OCI-LY3 (cell line): ENCODE measurements around the gene OPN1MW3.
"Not testable (repeated sequence)": the region's sequence is repeated elsewhere in the genome, so short reads cannot be mapped to it uniquely, and the experiment has no call there.

Experiments used
- CTCF ChIP-seq: fragments of 200-600, 300-600 bp; sonication (generic); IDR thresholded peaks from 2 replicates; pipeline ENCODE4 v1.5.1; 2014; ENCODE audit warnings: antibody characterized with exemption, low read length, low read depth
- EZH2phosphoT487 ChIP-seq: fragments of 200-600 bp; shearing (Covaris generic); IDR thresholded peaks from 2 replicates; pipeline ENCODE4 v1.6.1; 2018; ENCODE audit warnings: antibody characterized with exemption, mixed run types, low read depth

- TF ChIP-seq CTCF, EZH2phosphoT487: not testable (repeated sequence)
These were observed 17.3 kb upstream of the OPN1MW3 start for GRCh38 chrX:154239982-154240503.
